Keratinocyte (primary cell): ENCODE results near the gene WNT7B. TPM values are rescaled to one million over a fixed set of nuclear protein-coding genes. Genes with fewer than 3 reads are reported as not detected.

Experiments
- DNase-seq: peaks from one replicate; pipeline ENCODE4 v3.0.0-alpha.2; 2011; ENCODE audit warnings: low read depth, missing footprints, low spot score
- FAIRE-seq: peaks from 2 replicates; lab custom pipeline; 2011; peaks lifted over from hg19 to GRCh38; lab: Jason Lieb, UNC
- H2AFZ ChIP-seq: 2 replicates; pipeline ENCODE4 v1.6.0; 2012; ENCODE audit warnings: low read length, control low read depth, inconsistent platforms; ENCODE audit not compliant: control insufficient read depth
- H3K27ac ChIP-seq: 2 replicates; pipeline ENCODE4 v1.5.1; 2011; ENCODE audit warnings: low read length; ENCODE audit not compliant: control insufficient read depth, insufficient read depth
- H3K27me3 ChIP-seq: 3 replicates; pipeline ENCODE4 v1.6.0; 2011; ENCODE audit warnings: low read length; ENCODE audit not compliant: control insufficient read depth, insufficient read depth; ENCODE audit errors: extremely low read depth
- H3K36me3 ChIP-seq, 2 experiments: 2 replicates in 1 of 2; 3 replicates in 1 of 2; pipeline ENCODE4 v1.5.1; 2011; ENCODE audit warnings: low read length in 2 of 2, mild to moderate bottlenecking in 1 of 2; ENCODE audit not compliant: control insufficient read depth in 2 of 2, insufficient read depth in 2 of 2; ENCODE audit errors: extremely low read depth in 1 of 2
- H3K4me1 ChIP-seq: 3 replicates; pipeline ENCODE4 v1.5.1; 2011; ENCODE audit warnings: low read length; ENCODE audit not compliant: control insufficient read depth, insufficient read depth; ENCODE audit errors: extremely low read depth
- H3K4me2 ChIP-seq: 3 replicates; pipeline ENCODE4 v1.6.0; 2011; ENCODE audit warnings: low read depth, low read length; ENCODE audit not compliant: control insufficient read depth, insufficient read depth; ENCODE audit errors: extremely low read depth
- H3K4me3 ChIP-seq, 3 experiments: fragments of 200-600 bp in 1 of 3; sonication (generic) in 1 of 3; 2 replicates in 2 of 3; 3 replicates in 1 of 3; pipeline ENCODE4 v1.5.1; 2011 to 2016; ENCODE audit warnings: low read length in 3 of 3, mild to moderate bottlenecking in 3 of 3, control low read depth in 2 of 3, inconsistent platforms in 1 of 3, low read depth in 1 of 3, mixed read lengths in 1 of 3, mixed run types in 1 of 3, moderate library complexity in 1 of 3; ENCODE audit not compliant: control insufficient read depth in 2 of 3, insufficient read depth in 2 of 3; ENCODE audit errors: extremely low read depth in 1 of 3
- H3K79me2 ChIP-seq: 2 replicates; pipeline ENCODE4 v1.6.0; 2012; ENCODE audit warnings: low read length; ENCODE audit not compliant: control insufficient read depth, insufficient read depth
- H3K9ac ChIP-seq: 3 replicates; pipeline ENCODE4 v1.6.0; 2011; ENCODE audit warnings: low read length; ENCODE audit not compliant: control insufficient read depth, insufficient read depth; ENCODE audit errors: extremely low read depth
- H3K9me1 ChIP-seq: 3 replicates; pipeline ENCODE4 v1.6.0; 2011; ENCODE audit warnings: low read length; ENCODE audit not compliant: control insufficient read depth, insufficient read depth; ENCODE audit errors: extremely low read depth
- H3K9me3 ChIP-seq: 2 replicates; pipeline ENCODE4 v1.5.1; 2012; ENCODE audit warnings: low read depth, low read length; ENCODE audit not compliant: control insufficient read depth
- H4K20me1 ChIP-seq: 3 replicates; pipeline ENCODE4 v1.6.0; 2011; ENCODE audit warnings: low read length; ENCODE audit not compliant: control insufficient read depth, insufficient read depth; ENCODE audit errors: extremely low read depth
- EZH2 ChIP-seq: IDR thresholded peaks from one replicate; pipeline ENCODE4 v1.6.1; 2012; ENCODE audit warnings: inconsistent platforms, mild to moderate bottlenecking, low read length, moderate library complexity
- dilution Hi-C: fragments of 300-500 bp; cut with MboI; formaldehyde crosslinking; loops from one replicate; pipeline ENCODE4 v1.7.0; 2020; ENCODE audit warnings: low sequenced_read_pairs; ENCODE audit not compliant: extremely low pct_ligation_motif_present
- polyA plus RNA-seq, 5 experiments: library from polyadenylated mRNA; depleted of rRNA in 3 of 5; stranded (reverse) in 3 of 5; stranded (forward) in 1 of 5; unstranded in 1 of 5; fragments of >200 nt; gene quantifications; 1 replicate in 1 of 5; 2 replicates in 3 of 5; 3 replicates in 1 of 5; pipeline versions ENCODE4 v1.2.1 to v1.2.3, GENCODE V29; 2011 to 2012; ENCODE audit warnings: missing spikeins in 2 of 5, low read depth in 1 of 5, low replicate concordance in 1 of 5
- TF ChIP-seq, protein P1 (sequence below), 3 experiments: IDR thresholded peaks in 1 of 3; conservative IDR thresholded peaks in 1 of 3; optimal IDR thresholded peaks in 1 of 3; 2 replicates in 2 of 3; 3 replicates in 1 of 3; pipeline versions ENCODE3 to v1.5.1; 2011; ENCODE audit warnings: low read length in 3 of 3, mild to moderate bottlenecking in 3 of 3, moderate library complexity in 2 of 3, control low read depth in 1 of 3, inconsistent platforms in 1 of 3; ENCODE audit not compliant: insufficient read depth in 2 of 3; ENCODE audit errors: extremely low read depth in 1 of 3

Gene WNT7B
- polyA plus RNA-seq, 1 donor (not counting 4 experiments of a cell fraction or from before 2014, with no cell fraction given) = 1.7 TPM

DNA sequence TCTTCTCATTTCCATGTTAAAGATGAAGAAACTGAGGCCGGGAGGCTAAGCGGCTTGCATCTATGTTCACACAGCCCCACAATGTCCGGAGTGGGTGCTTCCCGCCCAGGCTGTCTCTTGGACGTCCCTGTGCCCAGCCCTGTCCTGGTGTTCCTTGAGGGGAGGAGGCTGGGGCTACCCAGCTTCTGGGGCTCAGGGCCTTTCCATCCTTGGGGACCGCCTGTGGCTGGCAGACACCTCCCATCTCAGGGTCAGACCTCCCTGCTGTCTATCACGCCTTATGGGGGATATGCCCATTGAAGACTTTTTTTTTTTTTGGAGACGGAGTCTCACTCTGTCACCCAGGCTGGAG is 95.5 kb downstream of the WNT7B start:
- Histone ChIP-seq H3K79me2 (no peaks in the 10 kb centered on the region), H3K27ac (no peak overlapping the region), H3K9ac (no peak overlapping the region), H3K4me1 (peaks cover 7% of the 10 kb centered on the region), H3K4me2 (no peak overlapping the region), H2AFZ (no peak overlapping the region), H3K9me3 (no peaks in the 10 kb centered on the region), H3K36me3 (no peaks in the 10 kb centered on the region), H3K27me3 (peaks cover 62% of the 10 kb centered on the region), H3K4me3 (no peak overlapping the region), H4K20me1 (no peaks in the 10 kb centered on the region), H3K9me1 (no peaks in the 10 kb centered on the region)
- FAIRE-seq (no peak), DNase-seq (no peak)
- dilution Hi-C loops = no loop called here
- TF ChIP-seq, protein P1, sequence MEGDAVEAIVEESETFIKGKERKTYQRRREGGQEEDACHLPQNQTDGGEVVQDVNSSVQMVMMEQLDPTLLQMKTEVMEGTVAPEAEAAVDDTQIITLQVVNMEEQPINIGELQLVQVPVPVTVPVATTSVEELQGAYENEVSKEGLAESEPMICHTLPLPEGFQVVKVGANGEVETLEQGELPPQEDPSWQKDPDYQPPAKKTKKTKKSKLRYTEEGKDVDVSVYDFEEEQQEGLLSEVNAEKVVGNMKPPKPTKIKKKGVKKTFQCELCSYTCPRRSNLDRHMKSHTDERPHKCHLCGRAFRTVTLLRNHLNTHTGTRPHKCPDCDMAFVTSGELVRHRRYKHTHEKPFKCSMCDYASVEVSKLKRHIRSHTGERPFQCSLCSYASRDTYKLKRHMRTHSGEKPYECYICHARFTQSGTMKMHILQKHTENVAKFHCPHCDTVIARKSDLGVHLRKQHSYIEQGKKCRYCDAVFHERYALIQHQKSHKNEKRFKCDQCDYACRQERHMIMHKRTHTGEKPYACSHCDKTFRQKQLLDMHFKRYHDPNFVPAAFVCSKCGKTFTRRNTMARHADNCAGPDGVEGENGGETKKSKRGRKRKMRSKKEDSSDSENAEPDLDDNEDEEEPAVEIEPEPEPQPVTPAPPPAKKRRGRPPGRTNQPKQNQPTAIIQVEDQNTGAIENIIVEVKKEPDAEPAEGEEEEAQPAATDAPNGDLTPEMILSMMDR (optimal IDR thresholded peaks at IDR 0.05 in 1 of 3, IDR thresholded peaks at IDR 0.05 in 1 of 3, conservative IDR thresholded peaks at IDR 0.05 in 1 of 3; ENCODE audit: extremely low read depth in 1 of 3, insufficient read depth in 2 of 3, low read length in 3 of 3) = no peak
- no peak for TF ChIP-seq EZH2

DNA sequence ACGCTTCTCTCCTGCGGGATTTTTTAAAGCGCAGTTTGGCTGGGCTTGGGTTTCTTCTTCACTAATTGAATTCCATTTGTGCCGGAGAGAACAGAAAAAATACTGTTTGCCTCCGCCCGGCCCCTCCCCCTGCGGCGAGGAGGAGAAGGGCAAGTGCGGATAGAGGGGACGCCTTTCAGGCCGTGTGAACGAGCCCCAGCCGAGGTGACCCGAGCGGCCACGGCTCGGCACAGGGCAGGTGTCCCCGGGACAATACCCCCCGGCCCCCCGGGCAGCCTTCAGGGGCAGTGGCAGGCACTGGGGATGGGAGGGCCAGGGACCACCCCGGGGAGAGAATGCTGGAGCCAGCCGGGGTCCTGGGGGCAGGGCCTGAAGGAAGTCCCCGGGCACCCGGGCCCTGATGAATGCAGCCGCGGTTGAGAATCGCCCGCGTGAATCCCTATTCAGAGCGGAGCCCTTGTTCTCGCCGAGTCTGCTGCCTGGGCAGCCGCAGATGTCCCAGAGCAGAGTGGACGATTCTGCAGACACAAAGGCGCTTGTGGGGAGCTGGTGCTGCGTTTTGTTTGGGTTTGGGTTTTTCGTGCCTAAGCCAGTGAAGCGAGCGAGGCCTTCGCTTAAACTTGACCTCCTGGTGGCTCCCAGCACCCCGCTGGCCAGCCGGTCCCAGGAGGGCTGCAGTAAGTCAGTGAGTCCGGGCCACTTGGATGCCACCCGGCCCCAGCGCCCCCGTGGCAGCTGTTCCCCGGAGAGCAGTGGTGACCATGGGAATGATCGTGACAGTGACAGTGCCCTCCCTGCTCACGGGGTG is 96.0 kb downstream of the WNT7B start:
- H3K9ac ChIP-seq = no peak overlapping the region
- H3K4me3 ChIP-seq = no peak overlapping the region
- no peak overlapping the region for H2AFZ ChIP-seq
- peaks cover 7% of the 10 kb centered on the region for H3K4me1 ChIP-seq
- dilution Hi-C loops = no loop called here
- no peaks in the 10 kb centered on the region for H3K79me2 ChIP-seq
- no peak for FAIRE-seq
- H3K9me3 ChIP-seq = no peaks in the 10 kb centered on the region
- no peaks in the 10 kb centered on the region for H3K36me3 ChIP-seq
- DNase-seq = no peak
- H3K27me3 ChIP-seq = peaks cover 62% of the 10 kb centered on the region
- H4K20me1 ChIP-seq = no peaks in the 10 kb centered on the region
- no peaks in the 10 kb centered on the region for H3K9me1 ChIP-seq
- no peak overlapping the region for H3K4me2 ChIP-seq
- H3K27ac ChIP-seq = no peak overlapping the region
- TF ChIP-seq, protein P1 (optimal IDR thresholded peaks at IDR 0.05 in 1 of 3, IDR thresholded peaks at IDR 0.05 in 1 of 3, conservative IDR thresholded peaks at IDR 0.05 in 1 of 3; ENCODE audit: extremely low read depth in 1 of 3, insufficient read depth in 2 of 3, low read length in 3 of 3) = no peak
- no peak for TF ChIP-seq EZH2
